Keratinocyte (primary cell): ENCODE data around the gene RALGPS1.

Experiments used
- EZH2 ChIP-seq: IDR thresholded peaks from one replicate; pipeline ENCODE4 v1.6.1; 2012; ENCODE audit warnings: inconsistent platforms, mild to moderate bottlenecking, low read length, moderate library complexity
- TF ChIP-seq, protein P1 (sequence below), 3 experiments: IDR thresholded peaks in 1 of 3; conservative IDR thresholded peaks in 1 of 3; optimal IDR thresholded peaks in 1 of 3; 2 replicates in 2 of 3; 3 replicates in 1 of 3; pipeline versions ENCODE3 to v1.5.1; 2011; ENCODE audit warnings: low read length in 3 of 3, mild to moderate bottlenecking in 3 of 3, moderate library complexity in 2 of 3, control low read depth in 1 of 3, inconsistent platforms in 1 of 3; ENCODE audit not compliant: insufficient read depth in 2 of 3; ENCODE audit errors: extremely low read depth in 1 of 3

- TF ChIP-seq, protein P1, sequence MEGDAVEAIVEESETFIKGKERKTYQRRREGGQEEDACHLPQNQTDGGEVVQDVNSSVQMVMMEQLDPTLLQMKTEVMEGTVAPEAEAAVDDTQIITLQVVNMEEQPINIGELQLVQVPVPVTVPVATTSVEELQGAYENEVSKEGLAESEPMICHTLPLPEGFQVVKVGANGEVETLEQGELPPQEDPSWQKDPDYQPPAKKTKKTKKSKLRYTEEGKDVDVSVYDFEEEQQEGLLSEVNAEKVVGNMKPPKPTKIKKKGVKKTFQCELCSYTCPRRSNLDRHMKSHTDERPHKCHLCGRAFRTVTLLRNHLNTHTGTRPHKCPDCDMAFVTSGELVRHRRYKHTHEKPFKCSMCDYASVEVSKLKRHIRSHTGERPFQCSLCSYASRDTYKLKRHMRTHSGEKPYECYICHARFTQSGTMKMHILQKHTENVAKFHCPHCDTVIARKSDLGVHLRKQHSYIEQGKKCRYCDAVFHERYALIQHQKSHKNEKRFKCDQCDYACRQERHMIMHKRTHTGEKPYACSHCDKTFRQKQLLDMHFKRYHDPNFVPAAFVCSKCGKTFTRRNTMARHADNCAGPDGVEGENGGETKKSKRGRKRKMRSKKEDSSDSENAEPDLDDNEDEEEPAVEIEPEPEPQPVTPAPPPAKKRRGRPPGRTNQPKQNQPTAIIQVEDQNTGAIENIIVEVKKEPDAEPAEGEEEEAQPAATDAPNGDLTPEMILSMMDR (optimal IDR thresholded peaks at IDR 0.05 in 1 of 3, IDR thresholded peaks at IDR 0.05 in 1 of 3, conservative IDR thresholded peaks at IDR 0.05 in 1 of 3; ENCODE audit: extremely low read depth in 1 of 3, insufficient read depth in 2 of 3, low read length in 3 of 3), result no peak
- no peak for TF ChIP-seq EZH2
These were observed 260.7 kb downstream of the RALGPS1 start for GRCh38 chr9:127175319-127175715.
